Stimulated activated CD8-positive, alpha-beta memory T cell treated with anti-CD3 and anti-CD28 coated beads, Interleukin-2, amount 100 ng/mL, for 1 hour (primary cell): ENCODE results near the gene SERPING1.
"Not testable (repeated sequence)": the region's sequence is repeated elsewhere in the genome, so short reads cannot be mapped to it uniquely, and the experiment has no call there.

Experiments used
- DNase-seq, 2 donors: peaks; one replicate each; pipeline ENCODE4 v3.0.0-alpha.2; 2020; ENCODE audit warnings: low read depth in 2 of 2

Gene SERPING1

GRCh38 chr11:57652230-57652629 lies 54.7 kb downstream of the SERPING1 start:
- DNase-seq, result not testable (repeated sequence)

GRCh38 chr11:57652662-57653061 lies 55.2 kb downstream of the SERPING1 start:
- DNase-seq, result no peak

GRCh38 chr11:57653163-57653562 lies 55.7 kb downstream of the SERPING1 start:
- DNase-seq, result no peak

GRCh38 chr11:57656885-57657193 lies 59.4 kb downstream of the SERPING1 start:
- no peak for DNase-seq

- DNase-seq, result peak; percentile 98
These were observed 59.9 kb downstream of the SERPING1 start, which contains the start of gene CLP1 for GRCh38 chr11:57657194-57658022. Gene CLP1 (plus strand): TSS chr11:57657762. CDS start chr11:57659477, 1,715 bp downstream.

- no peak for DNase-seq
These were observed 60.5 kb downstream of the SERPING1 start for GRCh38 chr11:57658023-57658361.

GRCh38 chr11:57659669-57660068 lies 62.2 kb downstream of the SERPING1 start:
- DNase-seq, result no peak

- no peak for DNase-seq
These were observed 65.4 kb downstream of the SERPING1 start for GRCh38 chr11:57662893-57663292.

- DNase-seq, result no peak
These were observed 66.5 kb downstream of the SERPING1 start for GRCh38 chr11:57663975-57664374.
